Vagina (tissue), 2 donors: ENCODE measurements around the gene FUT7. TPM values are rescaled to one million over a fixed set of nuclear protein-coding genes. Genes with fewer than 3 reads are reported as not detected.

Source experiments
- DNase-seq, 2 donors: peaks; one replicate each; pipeline ENCODE4 v3.0.0-alpha.2; 2017; ENCODE audit errors: extremely low spot score in 2 of 2
- H3K27ac ChIP-seq: fragments of 200-600 bp; sonication (generic); one replicate; pipeline ENCODE4 v1.5.1; 2019
- H3K27me3 ChIP-seq: fragments of 200-600 bp; sonication (generic); one replicate; pipeline ENCODE4 v1.5.1; 2019
- H3K36me3 ChIP-seq, 2 donors: fragments of 200-600 bp; sonication (generic); one replicate each; pipeline ENCODE4 v1.5.1; 2017 to 2019
- H3K4me1 ChIP-seq: fragments of 200-600 bp; sonication (generic); one replicate; pipeline ENCODE4 v1.5.1; 2019
- H3K4me3 ChIP-seq, 2 donors: fragments of 200-600 bp; sonication (generic); 1 replicate in 1 of 2; 2 replicates in 1 of 2; pipeline ENCODE4 v1.5.1; 2016 to 2019
- H3K9me3 ChIP-seq: fragments of 200-600 bp; sonication (generic); one replicate; pipeline ENCODE4 v1.5.1; 2019
- POLR2A ChIP-seq, 2 donors: fragments of 450-650 bp; IDR thresholded peaks; one replicate each; pipeline ENCODE4 v1.6.1; 2017; ENCODE audit warnings: antibody characterized with exemption in 2 of 2, mild to moderate bottlenecking in 2 of 2, moderate library complexity in 2 of 2
- POLR2AphosphoS5 ChIP-seq, 2 donors: sonication (generic); formaldehyde crosslinking; IDR thresholded peaks; one replicate each; pipeline ENCODE4 v1.9.0; 2017; ENCODE audit warnings: antibody characterized with exemption in 2 of 2, mild to moderate bottlenecking in 2 of 2, low read depth in 1 of 2; ENCODE audit not compliant: insufficient read depth in 1 of 2
- intact Hi-C: fragments of 100-400 bp; cut with DNase I; formaldehyde crosslinking; loops from one replicate; pipeline ENCODE4 v1.15.1; 2023
- total RNA-seq: library from RNA; depleted of rRNA; stranded (reverse); fragments of >200 nt; gene quantifications from one replicate; pipeline ENCODE4 v1.2.3, GENCODE V29; 2016
- TF ChIP-seq, protein P1 (sequence below), 3 experiments: fragments of 450-650 bp in 2 of 3; fragments of 200-600 bp in 1 of 3; sonication (generic) in 1 of 3; IDR thresholded peaks; one replicate each; pipeline ENCODE4 v1.5.1; 2017 to 2019; ENCODE audit warnings: antibody characterized with exemption in 3 of 3, mild to moderate bottlenecking in 2 of 3, moderate library complexity in 2 of 3

Gene FUT7
- total RNA-seq, 1 donor from 2014 or later: not detected

DNA sequence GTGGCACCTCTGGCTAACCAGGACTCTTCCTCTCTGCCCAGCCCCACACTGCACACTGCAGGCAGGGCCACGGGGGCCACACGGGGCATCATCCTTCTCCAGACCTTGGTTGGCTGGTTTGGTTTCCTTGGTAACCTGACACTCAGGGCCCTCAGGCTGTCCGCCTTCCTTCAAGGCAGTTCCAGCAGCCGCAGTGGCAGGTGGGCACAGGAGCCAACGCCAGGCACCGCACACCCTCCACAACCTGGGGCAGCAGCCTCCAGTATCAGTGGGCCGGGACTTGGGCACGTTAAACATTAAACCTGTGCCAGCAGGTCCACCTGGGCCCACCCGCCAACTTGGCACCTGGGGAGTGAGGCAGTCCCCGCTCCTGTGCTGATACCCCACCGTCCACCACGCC lies 12.1 kb upstream of the FUT7 start:
- H3K27ac ChIP-seq: no peak overlapping the region
- peak overlapping the region; percentile 48 to 63 for H3K4me3 ChIP-seq
- intact Hi-C loops: no loop called here
- H3K36me3 ChIP-seq: peaks cover 0 to 7% of the 10 kb centered on the region in 2 donors
- DNase-seq: no peak
- TF ChIP-seq POLR2A (IDR thresholded peaks at IDR 0.05) (no peak), POLR2AphosphoS5 (IDR thresholded peaks at IDR 0.05; ENCODE audit: insufficient read depth in 1 of 2, low read depth in 1 of 2) (no peak)
- TF ChIP-seq, protein P1, sequence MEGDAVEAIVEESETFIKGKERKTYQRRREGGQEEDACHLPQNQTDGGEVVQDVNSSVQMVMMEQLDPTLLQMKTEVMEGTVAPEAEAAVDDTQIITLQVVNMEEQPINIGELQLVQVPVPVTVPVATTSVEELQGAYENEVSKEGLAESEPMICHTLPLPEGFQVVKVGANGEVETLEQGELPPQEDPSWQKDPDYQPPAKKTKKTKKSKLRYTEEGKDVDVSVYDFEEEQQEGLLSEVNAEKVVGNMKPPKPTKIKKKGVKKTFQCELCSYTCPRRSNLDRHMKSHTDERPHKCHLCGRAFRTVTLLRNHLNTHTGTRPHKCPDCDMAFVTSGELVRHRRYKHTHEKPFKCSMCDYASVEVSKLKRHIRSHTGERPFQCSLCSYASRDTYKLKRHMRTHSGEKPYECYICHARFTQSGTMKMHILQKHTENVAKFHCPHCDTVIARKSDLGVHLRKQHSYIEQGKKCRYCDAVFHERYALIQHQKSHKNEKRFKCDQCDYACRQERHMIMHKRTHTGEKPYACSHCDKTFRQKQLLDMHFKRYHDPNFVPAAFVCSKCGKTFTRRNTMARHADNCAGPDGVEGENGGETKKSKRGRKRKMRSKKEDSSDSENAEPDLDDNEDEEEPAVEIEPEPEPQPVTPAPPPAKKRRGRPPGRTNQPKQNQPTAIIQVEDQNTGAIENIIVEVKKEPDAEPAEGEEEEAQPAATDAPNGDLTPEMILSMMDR (IDR thresholded peaks at IDR 0.05): no peak
- no peaks in the 10 kb centered on the region for H3K9me3 ChIP-seq
- H3K4me1 ChIP-seq: peaks cover 36% of the 10 kb centered on the region
- no peaks in the 10 kb centered on the region for H3K27me3 ChIP-seq

DNA sequence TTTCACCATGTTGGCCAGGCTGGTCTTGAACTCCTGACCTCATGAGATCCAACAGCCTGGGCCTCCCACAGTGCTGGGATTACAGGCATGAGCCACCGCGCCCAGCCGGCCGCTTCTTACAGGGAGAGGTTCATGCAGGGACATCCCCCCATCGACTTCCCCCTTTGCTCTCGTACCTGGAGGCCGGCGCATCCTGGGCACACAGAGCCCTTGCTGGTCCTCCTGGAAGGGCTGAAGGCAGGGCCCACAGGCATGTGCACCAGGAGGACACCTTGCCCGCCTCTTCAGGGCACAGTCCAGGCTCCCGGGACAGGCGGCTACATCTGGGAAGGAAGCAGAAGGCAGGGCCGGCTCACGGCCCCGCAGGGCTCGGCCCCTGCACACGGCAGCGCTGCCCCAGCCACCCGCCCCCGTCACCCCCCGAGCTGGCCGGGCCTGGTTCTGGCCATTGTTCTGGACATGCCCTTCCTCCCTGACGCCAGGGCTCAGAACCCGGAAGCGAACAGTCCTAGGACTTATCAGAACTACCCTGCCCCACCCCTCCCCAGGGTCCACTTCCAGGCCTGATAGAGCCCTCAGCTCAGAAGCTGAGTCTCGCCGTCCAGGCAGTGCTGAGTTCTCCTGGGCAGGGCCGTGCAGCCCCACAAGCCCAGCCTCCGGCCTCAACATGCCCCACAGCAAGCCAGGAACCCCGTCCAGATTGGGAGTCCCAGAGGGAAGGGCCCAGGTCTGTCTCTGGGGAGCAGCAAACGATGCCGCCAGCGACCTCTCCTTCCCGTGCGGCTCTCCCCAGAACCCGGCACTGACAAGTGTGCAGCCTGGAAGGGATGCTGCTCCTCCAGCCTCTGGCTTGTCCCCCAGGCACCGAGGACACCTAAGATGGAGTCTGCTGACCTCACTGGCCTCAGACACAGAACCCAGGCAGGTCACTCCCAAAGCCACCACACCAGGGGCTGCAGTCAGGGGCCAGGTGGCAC lies 11.2 kb upstream of the FUT7 start:
- peak overlapping the region; percentile 48 to 63 for H3K4me3 ChIP-seq
- TF ChIP-seq, protein P1 (IDR thresholded peaks at IDR 0.05): no peak
- TF ChIP-seq POLR2AphosphoS5 (IDR thresholded peaks at IDR 0.05; ENCODE audit: insufficient read depth in 1 of 2, low read depth in 1 of 2) (no peak), POLR2A (IDR thresholded peaks at IDR 0.05) (no peak)
- no peaks in the 10 kb centered on the region for H3K27me3 ChIP-seq
- H3K9me3 ChIP-seq: no peaks in the 10 kb centered on the region
- no peak overlapping the region for H3K27ac ChIP-seq
- intact Hi-C loops: no loop called here
- peaks cover 30% of the 10 kb centered on the region for H3K4me1 ChIP-seq
- no peak for DNase-seq
- peaks cover 0 to 7% of the 10 kb centered on the region in 2 donors for H3K36me3 ChIP-seq

DNA sequence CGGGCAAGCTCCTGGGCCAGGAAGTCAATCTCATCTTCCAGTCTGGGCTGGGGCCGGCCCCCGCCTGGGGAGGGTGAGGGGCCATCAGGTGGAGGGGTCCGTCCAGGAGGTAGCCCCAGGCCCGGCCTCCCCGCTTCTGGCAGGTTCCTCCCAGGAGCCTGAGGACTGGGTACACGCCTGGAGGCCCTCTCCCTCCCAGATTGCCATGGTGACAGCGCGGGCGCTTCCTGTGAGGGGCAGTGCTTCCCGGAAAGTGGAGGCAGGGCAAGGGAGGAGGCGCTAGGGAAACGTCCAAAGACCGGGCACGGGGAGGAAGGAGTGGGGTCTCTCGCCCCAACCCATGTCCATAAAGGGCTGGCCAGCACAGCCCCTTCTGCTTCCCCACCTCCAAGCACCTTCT lies 9.2 kb upstream of the FUT7 start:
- Histone ChIP-seq H3K27me3 (no peaks in the 10 kb centered on the region), H3K27ac (no peak overlapping the region), H3K9me3 (no peaks in the 10 kb centered on the region), H3K4me3 (peak overlapping the region in 1 of 2 donors; percentile 10), H3K4me1 (peaks cover 22% of the 10 kb centered on the region), H3K36me3 (peaks cover 0 to 7% of the 10 kb centered on the region in 2 donors)
- intact Hi-C loops: no loop called here
- no peak for TF ChIP-seq POLR2AphosphoS5 (IDR thresholded peaks at IDR 0.05; ENCODE audit: insufficient read depth in 1 of 2, low read depth in 1 of 2)
- TF ChIP-seq, protein P1 (IDR thresholded peaks at IDR 0.05): no peak
- no peak for TF ChIP-seq POLR2A (IDR thresholded peaks at IDR 0.05)
- DNase-seq: no peak

DNA sequence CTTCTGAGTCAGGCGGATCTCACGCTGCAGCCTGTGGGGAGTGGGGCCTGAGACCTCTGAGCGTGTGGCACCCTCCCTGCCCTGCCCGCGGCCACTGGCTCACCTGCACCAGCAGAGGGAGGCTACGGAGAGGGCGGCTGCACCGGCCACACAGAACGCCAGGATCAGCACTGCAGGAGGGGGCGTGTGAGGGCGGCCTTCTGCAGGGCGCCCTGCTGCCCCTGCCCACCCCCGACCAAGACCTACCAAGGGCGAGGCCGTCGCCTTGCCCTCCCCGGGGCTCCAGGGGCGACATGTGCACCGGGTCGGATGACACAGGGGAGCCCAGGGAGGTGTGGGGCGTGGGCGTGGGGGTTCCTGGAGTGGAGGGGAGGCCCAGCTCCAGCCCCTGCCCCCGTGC lies 8.7 kb upstream of the FUT7 start:
- H3K36me3 ChIP-seq: peaks cover 0 to 7% of the 10 kb centered on the region in 2 donors
- no peaks in the 10 kb centered on the region for H3K27me3 ChIP-seq
- DNase-seq: no peak
- H3K4me1 ChIP-seq: peaks cover 21% of the 10 kb centered on the region
- intact Hi-C loops: no loop called here
- no peaks in the 10 kb centered on the region for H3K9me3 ChIP-seq
- no peak for TF ChIP-seq POLR2AphosphoS5 (IDR thresholded peaks at IDR 0.05; ENCODE audit: insufficient read depth in 1 of 2, low read depth in 1 of 2)
- TF ChIP-seq, protein P1 (IDR thresholded peaks at IDR 0.05): no peak
- no peak for TF ChIP-seq POLR2A (IDR thresholded peaks at IDR 0.05)
- no peak overlapping the region for H3K4me3 ChIP-seq
- no peak overlapping the region for H3K27ac ChIP-seq
